Sciatic nerve (tissue), 1 donor: ENCODE results near the gene NLRP14. TPM values are rescaled to one million over a fixed set of nuclear protein-coding genes. Genes with fewer than 3 reads are reported as not detected.

Experiments
- total RNA-seq: library from RNA; stranded (reverse); fragmentation: NEBNext Ultra II Directional; extraction: Animal tissue kit (Norgen Biotek cat#: 25700); gene quantifications from one replicate; pipeline ENCODE4 v1.2.1, GENCODE V29; 2021
- donor health status: DM: no; HTN: no; CAD: no.

NLRP14 gene
- total RNA-seq, 1 donor from 2014 or later = 0.53 TPM

Other genes with a start within 250 kb of the NLRP14 start
- not detected for gene OR2AG2, start 248.5 kb upstream of the NLRP14 start, total RNA-seq
- gene OR2AG1, start 237.5 kb upstream of the NLRP14 start, total RNA-seq = not detected
- 0.18 TPM for gene OR6A2, start 220.8 kb upstream of the NLRP14 start, total RNA-seq
- not detected for gene OR10A5, start 174.8 kb upstream of the NLRP14 start, total RNA-seq
- not detected for gene OR10A2, start 157.4 kb upstream of the NLRP14 start, total RNA-seq
- gene OR10A4, start 143.9 kb upstream of the NLRP14 start, total RNA-seq = not detected
- not detected for gene OR2D2, start 128.0 kb upstream of the NLRP14 start, total RNA-seq
- gene OR2D3, start 99.5 kb upstream of the NLRP14 start, total RNA-seq = not detected
- 0.80 TPM for gene ZNF215, start 94.1 kb upstream of the NLRP14 start, total RNA-seq
- 8.3 TPM for gene ZNF214, start 133 bp upstream of the NLRP14 start, total RNA-seq
- gene RBMXL2, start 68.5 kb downstream of the NLRP14 start, total RNA-seq = 0.22 TPM
- not detected for gene SYT9, start 231.4 kb downstream of the NLRP14 start, total RNA-seq